IMR-90 (cell line): ENCODE measurements around the gene C11orf71. TPM values are rescaled to one million over a fixed set of nuclear protein-coding genes. Genes with fewer than 3 reads are reported as not detected.

Source experiments
- CEBPB ChIP-seq: IDR thresholded peaks from 2 replicates; pipeline ENCODE4 v1.6.1; 2012; ENCODE audit warnings: low read depth, low read length, improper control_type of control experiment
- RCOR1 ChIP-seq: IDR thresholded peaks from 2 replicates; pipeline ENCODE4 v1.6.1; 2012; ENCODE audit warnings: mild to moderate bottlenecking, low read length, improper control_type of control experiment; ENCODE audit not compliant: insufficient replicate concordance
- polyA plus RNA-seq, 3 experiments: library from polyadenylated mRNA; depleted of rRNA; stranded (reverse); fragments of >200 nt; gene quantifications; 2 replicates each; pipeline ENCODE4 v1.2.3, GENCODE V29; 2012; ENCODE audit warnings: low replicate concordance in 1 of 3
- total RNA-seq: library from RNA; depleted of rRNA; stranded (reverse); fragments of >200 nt; gene quantifications from 2 replicates; pipeline ENCODE4 v1.2.3, GENCODE V29; 2012
- TF ChIP-seq, protein P1 (sequence below): fragments of 150-350 bp; IDR thresholded peaks from 2 replicates; pipeline ENCODE4 v1.6.1; 2016; ENCODE audit warnings: low read depth, mild to moderate bottlenecking, low read length, moderate library complexity, borderline replicate concordance

Gene C11orf71
- total and polyA plus RNA-seq, 2 of the 4 experiments (the other 2 are of a cell fraction) = 2.3 to 3.7 TPM

DNA sequence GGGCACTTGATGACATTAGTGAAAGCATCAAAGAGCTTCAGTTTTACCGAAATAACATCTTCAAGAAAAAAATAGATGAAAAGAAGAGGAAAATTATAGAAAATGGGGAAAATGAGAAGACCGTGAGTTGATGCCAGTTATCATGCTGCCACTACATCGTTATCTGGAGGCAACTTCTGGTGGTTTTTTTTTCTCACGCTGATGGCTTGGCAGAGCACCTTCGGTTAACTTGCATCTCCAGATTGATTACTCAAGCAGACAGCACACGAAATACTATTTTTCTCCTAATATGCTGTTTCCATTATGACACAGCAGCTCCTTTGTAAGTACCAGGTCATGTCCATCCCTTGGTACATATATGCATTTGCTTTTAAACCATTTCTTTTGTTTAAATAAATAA is 49.5 kb upstream of the C11orf71 start (continued):
- TF ChIP-seq, protein P1, sequence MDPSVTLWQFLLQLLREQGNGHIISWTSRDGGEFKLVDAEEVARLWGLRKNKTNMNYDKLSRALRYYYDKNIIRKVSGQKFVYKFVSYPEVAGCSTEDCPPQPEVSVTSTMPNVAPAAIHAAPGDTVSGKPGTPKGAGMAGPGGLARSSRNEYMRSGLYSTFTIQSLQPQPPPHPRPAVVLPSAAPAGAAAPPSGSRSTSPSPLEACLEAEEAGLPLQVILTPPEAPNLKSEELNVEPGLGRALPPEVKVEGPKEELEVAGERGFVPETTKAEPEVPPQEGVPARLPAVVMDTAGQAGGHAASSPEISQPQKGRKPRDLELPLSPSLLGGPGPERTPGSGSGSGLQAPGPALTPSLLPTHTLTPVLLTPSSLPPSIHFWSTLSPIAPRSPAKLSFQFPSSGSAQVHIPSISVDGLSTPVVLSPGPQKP = no peak
- TF ChIP-seq CEBPB = no peak
- TF ChIP-seq RCOR1 = no peak
